Measurements from ENCODE around the gene TRAF4.
"Not testable (repeated sequence)": the region's sequence is repeated elsewhere in the genome, so short reads cannot be mapped to it uniquely, and the experiment has no call there.

The TRAF4 gene

DNA sequence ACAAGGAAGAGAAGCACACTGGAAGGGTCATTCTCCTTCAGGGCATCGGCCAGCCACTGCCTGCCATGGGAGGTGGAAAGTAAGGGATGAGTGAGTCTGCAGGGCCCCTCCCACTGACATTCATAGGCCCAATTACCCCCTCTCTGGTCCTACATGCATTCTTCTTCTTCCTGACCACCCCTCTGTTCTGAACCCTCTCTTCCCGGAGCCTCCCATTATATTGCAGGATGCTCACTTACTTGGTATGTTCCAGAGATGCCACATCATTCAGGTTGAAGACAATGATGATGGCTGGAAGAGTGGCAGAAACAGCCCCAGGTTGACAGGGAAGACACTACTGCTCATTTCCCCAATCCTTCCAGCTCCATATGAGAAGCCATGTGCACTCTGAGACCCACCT lies 28.6 kb upstream of the TRAF4 start:
- FAIRE-seq: no peak

DNA sequence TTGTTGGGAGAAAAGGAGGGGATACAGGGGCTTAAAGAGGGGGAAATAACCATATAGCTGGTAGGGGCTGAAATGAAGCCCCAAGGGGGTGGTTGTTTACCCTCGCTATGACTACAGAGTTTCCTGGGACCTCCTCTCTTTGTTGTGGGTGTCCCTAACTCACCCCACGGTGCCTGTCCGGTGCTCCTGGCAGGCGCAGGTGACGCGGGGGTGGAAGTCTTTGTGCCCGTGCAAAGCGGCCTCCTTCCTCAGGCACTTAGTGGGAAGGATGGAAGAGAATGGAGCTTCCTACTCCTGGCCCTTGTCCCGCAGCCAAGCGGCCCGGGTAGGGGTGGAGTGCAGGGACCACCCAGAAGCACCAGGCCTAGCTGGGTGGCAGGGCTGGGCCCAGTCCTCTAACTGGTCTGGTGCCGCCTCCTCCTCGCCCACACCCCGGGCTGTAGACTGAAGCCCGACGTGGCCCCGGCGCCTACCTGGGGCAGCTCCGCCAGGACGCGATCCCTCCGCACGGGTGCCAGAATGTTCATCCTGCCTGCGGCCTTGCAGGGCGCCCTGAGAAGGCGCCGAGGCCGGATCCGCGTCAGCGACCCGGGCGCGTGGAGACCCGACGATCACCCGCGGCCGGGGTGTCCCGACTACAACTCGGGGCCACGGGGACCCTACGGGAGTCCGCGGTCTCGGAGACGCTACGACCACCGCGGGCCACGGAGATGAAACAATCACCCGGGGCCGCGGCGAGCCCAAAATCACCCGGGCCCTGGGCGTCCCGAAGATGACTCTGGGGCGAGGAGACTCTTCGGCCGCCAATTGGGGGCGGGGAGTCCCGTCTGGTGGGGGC lies 26.9 kb upstream of the TRAF4 start:
- no peak for FAIRE-seq

DNA sequence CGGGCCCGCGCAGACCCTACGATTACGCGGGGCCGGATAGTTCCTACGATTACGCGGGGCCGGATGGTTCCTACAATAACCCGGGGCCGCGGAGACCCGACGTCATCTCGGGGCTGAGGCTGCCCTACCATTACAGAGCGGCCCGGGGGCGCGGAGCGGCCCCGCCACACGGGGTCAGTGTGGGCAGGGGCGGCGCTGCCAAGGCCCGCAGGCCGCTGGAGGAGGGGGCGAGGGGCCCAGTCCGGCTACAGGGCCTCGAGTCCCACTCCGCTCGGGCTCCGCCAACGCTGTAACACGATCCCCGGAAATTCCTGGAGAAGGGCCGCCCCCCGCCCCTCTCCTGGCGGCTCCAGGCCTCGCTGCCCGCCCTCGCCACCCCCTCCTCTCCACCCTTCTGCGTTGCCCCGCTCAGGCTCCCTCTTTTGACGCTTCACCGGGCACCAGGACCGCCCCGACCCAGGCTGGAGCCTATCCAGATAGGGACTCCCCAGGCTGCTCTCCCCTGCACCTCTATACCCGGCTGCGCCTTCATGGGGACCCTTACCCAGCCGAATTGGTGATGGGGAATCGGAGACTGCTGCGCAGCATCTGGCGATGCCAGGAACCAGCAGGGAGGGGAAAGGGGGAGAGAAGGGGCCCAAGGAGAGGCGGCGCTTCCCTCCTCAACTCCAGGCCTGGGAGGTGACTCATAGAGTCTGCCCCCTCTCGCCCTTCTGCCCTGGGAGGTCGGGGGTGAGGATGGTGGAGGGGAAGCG lies 26.1 kb upstream of the TRAF4 start, which contains the start of gene RAB34:
RAB34 (minus strand) TSS at position 291 of the 755 bp plus-strand sequence. CDS start 602 bp downstream, outside the sequence.
- FAIRE-seq: no peak

DNA sequence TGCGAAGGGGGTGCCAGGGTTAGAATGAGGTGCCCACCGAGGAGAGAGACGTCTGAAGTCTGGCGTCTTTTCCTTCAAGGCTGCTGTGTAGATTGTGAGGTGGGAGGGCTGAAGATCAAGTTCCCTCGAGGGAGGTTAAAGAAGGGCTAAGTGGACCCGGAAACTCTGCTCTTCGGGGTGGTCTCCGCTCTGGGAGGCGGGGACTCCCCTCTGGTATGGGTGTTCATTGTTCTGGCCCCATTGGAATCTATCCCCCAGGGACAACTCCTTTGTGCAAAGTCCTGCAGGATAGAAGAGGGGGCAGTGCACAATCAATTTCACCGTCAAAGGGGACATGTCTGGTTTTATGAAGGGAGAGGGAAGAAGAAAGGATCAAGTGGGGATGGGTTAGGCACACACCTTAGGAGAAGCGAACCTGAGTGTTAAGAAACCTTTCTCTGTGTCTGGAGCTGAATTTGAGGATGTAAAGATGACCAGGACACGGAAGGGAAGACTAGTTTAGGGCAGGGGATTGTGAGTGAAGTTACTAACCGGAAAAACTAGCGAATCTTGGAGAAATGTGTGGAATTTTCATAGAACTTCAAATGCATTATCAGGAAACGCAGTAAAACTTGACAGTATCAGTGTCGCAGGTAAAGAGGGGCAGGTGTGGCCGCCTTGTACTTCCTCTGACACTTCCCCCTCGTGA lies 25.3 kb upstream of the TRAF4 start:
- no peak for FAIRE-seq

DNA sequence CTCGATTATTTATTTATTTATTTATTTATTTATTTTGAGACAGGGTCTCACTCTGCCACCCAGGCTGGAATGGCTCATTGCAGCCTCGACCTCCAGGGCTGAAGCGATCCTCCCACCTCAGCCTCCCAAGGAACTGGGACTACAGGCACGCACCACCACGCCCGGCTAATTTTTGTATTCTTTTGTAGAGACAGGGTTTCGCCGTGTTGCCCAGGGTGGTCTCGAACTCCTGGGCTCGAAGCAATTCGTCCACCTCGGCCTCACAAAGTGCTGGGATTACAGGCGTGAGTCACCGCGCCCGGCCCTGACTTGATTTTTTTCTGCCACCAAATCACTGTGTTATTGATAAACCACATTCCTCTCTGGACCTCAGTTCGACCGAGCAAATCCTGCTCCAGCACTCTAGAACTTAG lies 24.8 kb upstream of the TRAF4 start:
- no peak for FAIRE-seq

DNA sequence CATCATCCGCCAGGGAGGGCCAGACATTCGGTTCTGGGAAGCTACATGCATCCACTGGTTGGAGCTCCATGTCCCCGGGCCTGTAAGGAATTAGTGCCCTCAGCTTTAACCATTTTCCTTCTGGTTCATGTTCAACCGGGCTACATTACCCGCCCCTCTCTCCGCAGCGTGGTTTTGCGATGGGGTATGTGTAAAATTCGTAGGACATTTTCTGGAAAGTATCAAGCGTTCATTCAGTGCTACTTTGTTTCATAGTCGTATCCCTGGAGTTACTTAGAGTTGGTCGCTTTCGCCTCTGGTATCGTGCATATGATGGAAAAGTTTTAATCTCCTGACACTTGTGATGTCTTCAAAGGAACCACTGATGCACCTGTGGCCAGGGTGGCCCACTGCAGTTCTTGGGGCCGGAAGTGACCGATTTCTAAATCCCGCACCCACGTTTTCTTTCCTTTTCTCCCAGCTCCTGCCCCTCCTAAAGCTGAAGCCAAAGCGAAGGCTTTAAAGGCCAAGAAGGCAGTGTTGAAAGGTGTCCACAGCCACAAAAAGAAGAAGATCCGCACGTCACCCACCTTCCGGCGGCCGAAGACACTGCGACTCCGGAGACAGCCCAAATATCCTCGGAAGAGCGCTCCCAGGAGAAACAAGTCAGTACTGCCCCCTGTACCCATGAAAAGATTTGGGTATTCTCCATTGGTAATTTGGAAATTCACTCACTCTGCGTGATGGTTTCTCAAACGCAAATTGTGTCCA lies 23.4 kb upstream of the TRAF4 start:
- no peak for FAIRE-seq

DNA sequence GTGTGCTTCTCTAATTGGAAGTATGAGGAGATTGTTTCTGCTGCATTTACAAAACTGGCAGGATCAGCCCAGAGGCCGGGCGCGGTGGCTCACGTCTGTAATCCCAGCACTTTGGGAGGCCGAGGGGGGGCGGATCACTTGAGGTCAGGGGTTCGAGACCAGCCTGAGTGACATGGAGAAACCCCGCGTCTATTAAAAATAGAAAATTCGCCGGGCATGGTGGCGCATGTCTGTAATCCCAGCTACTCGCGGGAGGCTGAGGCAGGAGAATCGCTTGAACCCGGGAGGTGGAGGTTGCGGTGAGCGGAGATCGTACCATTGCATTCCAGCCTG lies 22.8 kb upstream of the TRAF4 start:
- FAIRE-seq: not testable (repeated sequence)

DNA sequence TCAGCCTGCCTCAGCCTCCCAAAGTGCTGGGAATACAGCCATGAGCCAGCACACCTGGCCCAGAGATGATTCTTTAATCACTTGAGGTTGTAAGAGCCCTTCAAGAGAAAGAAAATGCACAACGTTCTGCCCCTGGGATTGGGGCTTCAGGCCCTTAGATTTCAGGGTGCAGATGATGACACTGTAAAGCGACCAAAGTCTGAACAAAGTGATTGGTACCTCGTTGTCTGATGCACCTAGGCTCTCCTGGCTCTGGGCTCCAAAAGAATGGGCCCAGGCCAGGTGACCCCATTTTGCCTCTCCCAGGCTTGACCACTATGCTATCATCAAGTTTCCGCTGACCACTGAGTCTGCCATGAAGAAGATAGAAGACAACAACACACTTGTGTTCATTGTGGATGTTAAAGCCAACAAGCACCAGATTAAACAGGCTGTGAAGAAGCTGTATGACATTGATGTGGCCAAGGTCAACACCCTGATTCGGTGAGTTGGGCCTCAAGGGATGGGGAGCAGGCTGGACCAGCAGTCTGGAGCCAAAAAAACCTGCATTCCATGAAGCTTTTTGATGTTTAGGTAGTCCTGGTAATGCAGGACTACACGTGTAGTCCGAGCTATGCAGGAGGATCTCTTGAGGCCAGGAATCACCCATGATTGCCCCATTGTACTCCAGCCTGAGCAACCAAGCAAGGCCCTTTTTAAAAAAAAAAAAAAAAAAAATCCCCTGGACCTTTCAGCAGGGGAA lies 21.2 kb upstream of the TRAF4 start:
- FAIRE-seq: no peak

DNA sequence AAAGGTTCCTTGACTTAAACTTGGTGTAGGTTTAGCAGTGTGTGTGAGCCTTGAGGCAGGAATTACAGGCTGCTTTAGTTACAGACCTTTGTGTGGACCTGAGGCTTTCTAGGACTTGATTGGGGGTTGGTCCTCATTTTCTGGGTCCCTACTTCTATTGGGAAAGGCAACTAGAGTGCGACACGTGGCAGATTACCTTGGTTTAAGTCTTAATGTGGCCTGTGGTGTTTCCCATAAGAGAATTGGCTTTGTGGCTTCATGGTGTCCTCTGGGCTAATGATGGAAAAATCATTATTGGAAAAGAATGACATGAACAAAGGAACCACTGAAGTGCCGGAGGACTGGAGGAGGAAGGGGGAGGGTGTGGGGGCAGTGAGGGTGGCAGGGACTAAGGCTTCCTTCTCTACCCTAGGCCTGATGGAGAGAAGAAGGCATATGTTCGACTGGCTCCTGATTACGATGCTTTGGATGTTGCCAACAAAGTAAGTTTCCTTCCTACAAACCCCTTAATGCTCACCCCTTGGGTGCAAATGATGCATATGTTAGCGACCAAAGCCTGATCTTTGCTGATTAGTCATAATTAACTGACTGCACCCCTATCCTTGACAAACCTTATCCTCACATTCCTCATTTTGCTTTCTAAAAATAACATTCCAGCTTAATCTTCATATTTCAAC lies 20.5 kb upstream of the TRAF4 start:
- no peak for FAIRE-seq

DNA sequence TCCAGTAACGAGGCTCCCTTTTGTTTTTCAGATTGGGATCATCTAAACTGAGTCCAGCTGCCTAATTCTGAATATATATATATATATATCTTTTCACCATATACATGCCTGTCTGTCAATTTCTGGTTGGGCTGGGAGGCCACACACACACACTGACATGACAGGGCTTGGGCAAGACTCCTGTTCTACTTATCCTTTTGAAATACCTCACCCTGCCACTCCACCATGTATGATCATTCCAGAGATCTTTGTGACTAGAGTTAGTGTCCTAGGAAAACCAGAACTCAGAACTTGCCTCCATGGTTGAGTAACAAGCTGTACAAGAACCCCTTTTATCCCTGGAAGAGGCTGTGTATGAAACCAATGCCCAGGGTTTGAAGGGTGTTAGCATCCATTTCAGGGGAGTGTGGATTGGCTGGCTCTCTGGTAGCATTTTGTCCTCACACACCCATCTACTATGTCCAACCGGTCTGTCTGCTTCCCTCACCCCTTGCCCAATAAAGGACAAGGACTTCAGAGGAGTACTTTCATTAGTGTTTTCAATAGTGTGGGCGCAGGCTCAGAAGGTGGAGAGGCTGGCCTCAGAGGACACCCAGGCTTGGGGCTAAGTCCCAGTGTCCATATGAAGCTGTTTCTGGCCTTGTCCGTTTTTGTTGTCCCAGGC lies 19.8 kb upstream of the TRAF4 start:
- FAIRE-seq: not testable (repeated sequence)

DNA sequence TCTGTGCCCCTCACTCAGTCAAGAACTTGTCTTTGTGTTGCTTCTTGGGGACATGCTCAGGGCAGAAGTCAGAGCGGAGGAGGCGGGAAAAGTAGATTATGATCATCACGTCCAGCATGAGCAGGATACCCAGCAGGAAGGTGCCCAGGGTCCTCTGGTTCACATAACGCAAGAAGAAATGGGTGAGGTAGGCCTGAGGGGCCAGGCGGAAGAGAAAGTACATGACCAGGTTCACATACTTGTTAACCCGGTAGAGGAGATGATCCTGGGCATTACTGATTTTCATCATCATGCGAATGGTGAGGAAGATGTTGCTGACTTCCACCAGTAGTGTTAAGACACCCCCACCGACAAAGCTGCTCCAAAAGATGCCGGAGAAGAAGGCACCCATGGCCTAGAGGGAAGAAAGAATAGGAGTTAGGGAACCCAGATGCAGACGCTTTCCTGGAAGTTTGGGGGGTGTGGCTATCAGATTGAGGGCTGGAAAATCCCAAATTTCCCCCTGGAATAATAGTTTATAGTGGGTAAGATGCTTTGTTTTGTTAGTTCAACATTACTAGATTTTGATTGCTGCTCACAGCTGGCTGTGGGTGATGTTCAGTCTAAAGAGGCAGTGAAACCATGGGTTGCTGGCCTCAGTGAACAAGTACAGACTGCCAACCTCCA lies 19.2 kb upstream of the TRAF4 start:
- no peak for FAIRE-seq

DNA sequence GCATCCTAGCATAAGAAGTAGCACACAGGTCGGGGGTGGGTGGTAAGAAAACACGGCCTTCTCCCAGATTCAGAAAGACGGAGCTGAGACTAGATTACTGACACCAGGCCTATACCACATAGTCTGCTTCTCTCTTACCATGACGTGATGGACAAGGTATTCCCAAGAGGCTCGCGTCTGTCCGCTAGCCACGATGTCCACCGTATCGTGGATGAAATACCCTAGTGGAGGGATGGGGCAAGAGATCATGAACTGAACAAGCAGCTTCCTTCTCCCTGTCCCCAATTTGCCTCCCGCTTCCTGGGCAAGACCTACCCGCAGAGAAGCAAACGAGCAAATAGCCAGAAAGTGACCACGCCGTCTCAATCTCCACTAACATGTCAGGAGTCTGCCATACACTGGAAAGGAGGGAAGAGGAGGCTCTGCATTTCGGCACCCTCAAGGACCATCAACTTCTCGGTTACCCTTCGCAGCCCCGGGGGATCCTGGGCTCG lies 18.6 kb upstream of the TRAF4 start:
- no peak for FAIRE-seq

DNA sequence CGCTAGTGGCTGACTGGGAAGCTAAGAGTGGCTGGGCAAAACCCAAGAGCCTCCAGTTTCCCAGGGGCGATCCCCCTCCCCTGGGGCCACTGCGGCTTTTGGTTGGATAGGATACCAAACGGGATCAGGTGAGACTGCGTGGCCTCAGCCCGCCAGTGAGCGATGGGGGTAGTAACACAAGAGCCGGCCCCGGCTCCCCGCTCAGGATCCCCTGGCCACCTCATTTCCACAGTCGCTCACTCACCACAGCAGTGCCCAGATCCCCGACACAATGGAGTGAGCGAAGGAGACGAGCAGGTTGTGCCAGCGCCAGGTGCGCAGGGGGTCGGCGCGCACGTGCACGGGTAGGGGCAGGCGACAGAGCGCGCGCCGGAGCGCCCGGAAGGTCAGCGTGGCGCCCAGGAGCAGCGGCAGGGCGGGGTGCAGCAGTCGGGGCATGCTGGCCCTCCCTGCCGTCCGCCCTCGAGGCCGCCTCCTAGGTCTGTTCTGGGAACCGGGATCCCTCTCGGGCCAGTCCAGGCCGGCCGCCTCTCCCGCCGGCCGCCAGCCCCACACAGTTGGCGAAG lies 18.1 kb upstream of the TRAF4 start:
- no peak for FAIRE-seq

DNA sequence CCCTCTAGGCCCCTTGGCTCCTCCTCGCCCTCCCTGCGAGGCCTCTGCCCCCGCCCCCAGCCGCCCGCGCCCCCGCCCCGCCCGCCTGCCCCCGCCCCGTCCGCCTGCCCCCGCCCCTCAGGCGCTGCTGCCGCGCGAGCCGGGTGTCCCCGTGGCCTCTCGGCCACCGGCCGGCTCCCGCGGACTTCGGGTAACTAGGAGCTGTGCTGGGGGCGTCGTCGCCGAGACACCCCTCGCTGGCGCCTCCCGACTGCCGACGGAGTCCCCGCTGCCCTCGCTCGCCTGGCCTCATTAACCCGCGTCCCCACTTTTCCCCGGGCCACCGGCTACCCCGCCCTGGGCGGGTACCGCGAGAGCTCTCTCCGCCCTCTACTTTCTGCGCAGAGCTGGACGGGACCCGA lies 17.6 kb upstream of the TRAF4 start, which contains the start of gene TLCD1:
TLCD1 (minus strand) TSS at position 8 of the 401 bp plus-strand sequence. CDS start 136 bp downstream, outside the sequence.
- FAIRE-seq: no peak

DNA sequence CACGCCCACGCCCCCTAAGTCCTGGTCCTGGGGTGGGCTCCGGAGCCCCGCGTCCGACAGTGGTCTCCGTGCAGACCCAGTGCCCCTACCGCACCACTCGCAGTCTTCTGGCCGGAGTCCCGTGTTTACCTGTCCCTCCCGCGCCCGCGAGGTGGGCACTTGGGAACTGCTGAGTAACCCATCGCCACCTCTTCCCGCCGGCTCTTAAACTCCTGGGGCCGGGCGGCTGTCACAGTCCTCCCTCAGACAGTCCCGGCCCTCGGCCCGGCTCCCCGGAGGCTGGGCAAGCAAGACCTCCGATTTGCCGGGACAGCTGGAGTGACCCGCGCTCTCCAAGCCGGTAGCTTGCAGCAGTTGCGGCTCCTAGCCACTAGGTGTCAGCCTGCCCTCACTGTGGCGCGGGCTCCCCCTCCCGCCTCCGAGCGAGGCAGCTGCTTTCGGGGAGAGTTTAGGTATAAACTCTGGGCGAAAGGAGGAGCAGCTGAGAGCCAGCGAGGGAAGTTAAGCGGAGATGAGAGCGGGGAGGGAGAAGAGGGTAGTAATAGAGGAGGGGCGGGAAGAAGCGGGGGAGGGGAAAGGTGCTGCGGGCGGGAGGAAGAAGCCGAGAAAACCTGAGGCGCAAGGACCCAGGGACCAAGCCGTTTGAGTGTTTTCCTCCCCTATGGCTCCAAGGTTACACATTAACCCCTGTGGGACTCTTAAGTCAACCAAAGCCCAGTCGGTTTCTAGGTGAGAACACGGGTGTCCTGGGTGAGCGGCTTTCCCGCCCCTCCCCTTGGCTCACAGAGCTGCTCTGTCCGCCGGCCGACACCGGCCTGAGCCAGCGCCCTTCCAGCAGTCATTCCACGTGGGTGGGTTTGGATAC lies 17.0 kb upstream of the TRAF4 start:
- FAIRE-seq: no peak

DNA sequence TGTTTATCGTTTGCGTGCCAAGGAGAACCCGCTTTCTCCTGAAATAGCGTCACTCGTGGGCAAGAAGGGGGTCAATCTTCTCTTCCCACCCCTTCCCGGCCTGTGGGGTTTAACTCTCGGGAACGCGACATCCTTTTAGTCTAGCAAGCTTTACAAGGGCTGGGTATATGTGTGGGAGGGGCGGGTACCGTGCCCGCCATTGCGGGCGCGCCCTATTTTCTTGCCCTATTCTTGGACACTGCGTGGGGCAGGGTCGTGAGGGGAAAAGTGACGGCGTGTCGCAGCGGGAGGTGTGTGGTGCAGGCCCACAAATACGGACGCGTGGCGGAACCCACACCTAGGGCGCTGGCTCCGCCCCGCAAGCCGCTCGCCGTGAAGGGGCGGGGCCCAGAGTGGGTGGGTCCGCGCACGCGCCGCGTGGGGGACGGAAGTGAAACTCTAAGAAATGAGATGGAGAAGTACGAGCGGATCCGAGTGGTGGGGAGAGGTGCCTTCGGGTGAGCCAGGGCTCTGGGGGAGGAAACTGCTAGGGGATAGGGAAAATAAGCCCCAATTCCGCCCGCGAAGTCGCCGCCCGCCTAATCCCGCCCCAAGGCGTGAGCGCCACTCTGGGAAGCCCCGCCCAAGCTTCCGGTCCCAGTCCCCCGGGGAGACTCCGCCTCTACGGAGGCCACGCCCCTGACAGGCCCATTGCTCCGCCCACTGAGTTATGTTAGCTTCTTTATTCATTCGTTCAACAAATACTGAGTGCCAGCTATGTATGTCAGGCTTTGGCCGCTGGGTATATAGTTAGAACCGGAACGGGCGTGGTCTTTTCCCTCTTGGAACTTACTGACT lies 15.2 kb upstream of the TRAF4 start, which contains the start of gene NEK8:
NEK8 (plus strand) TSS at position 425 of the 837 bp plus-strand sequence; CDS start at position 451, 26 bp downstream.
- no peak for FAIRE-seq

DNA sequence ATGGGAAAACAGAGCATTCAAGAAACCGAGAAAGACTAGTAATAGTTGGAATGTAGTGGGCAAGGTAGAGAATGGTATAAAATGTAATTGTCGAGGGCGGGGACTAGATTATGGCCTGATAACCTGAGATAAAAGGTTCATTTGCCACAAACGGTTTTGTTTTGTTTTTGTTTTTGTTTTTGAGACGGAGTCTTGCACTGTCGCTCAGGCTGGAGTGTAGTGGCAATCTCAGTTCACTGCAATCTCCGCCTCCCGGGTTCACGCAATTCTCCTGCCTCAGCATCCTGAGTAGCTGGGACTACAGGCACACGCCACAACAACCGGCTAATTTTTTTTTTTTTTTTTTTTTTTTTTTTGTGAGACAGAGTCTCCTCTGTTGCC lies 13.9 kb upstream of the TRAF4 start:
- no peak for FAIRE-seq

DNA sequence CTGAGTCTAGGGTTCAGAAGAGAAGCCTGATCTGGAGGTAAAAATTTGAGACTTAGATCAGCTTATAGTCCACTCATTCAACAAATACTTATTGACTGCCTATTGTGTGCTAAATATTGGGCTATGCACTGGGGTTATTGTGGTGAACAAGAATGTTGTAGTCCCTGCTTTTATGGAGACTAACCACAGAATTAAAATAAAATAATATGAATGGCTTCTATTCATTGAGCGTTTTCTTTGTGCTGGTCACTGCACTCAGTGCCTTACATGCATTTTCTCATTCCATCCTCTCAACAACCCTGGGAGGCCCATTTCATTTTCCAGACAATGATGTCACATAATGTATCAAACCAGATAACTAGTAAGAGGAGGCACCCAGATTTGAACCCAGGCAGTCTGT lies 10.5 kb upstream of the TRAF4 start:
- no peak for FAIRE-seq

All from TTC549 (cell line).